ENCODE results near the gene RADIL.

RADIL gene

DNA sequence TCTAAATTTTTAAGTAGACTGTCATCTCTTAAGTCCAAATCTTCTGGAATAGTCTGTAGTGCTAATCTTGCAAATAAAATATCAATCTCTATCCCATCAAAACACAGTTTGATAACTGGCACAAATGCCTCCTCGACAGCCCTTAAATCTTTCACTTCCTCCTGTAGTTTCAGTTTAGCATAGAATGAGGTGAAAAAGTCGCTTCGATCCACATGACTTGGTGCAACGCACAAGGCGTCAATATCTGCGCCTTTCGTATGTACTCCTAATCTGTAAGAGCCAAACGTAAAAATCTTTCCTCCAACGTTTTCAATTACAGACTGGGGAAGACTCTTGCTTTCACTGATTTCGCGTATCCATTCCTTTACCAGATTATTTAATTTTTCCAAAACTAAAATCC, 22.3 kb downstream of the RADIL start:
- DNase-seq (ENCODE audit: low read depth) = no peak
- no peak overlapping the region for H3K4me3 ChIP-seq (ENCODE audit: low read length)
- TF ChIP-seq, protein P1, sequence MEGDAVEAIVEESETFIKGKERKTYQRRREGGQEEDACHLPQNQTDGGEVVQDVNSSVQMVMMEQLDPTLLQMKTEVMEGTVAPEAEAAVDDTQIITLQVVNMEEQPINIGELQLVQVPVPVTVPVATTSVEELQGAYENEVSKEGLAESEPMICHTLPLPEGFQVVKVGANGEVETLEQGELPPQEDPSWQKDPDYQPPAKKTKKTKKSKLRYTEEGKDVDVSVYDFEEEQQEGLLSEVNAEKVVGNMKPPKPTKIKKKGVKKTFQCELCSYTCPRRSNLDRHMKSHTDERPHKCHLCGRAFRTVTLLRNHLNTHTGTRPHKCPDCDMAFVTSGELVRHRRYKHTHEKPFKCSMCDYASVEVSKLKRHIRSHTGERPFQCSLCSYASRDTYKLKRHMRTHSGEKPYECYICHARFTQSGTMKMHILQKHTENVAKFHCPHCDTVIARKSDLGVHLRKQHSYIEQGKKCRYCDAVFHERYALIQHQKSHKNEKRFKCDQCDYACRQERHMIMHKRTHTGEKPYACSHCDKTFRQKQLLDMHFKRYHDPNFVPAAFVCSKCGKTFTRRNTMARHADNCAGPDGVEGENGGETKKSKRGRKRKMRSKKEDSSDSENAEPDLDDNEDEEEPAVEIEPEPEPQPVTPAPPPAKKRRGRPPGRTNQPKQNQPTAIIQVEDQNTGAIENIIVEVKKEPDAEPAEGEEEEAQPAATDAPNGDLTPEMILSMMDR (IDR thresholded peaks at IDR 0.05; ENCODE audit: insufficient read depth, low read depth, low read length, missing control alignments) = no peak

DNA sequence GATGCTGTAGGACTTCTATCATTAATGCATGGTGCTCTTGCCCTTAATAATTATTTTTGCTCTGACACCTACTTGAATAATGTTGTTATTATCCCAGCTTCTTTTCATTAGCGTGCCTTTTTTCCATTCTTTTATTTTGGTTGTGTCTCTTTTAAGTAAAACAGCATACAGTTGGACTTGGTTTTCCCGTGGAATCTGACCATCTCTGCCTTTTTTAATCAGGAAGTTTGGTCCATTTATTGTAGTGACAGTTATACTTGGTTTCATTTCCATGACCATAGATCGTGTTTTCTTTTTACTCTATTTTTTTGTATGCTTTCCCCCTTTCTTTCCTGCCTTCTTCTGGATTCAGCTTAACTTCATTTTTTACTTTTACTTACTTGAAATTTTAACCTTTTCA, 26.3 kb downstream of the RADIL start:
- DNase-seq (ENCODE audit: low read depth) = no peak
- TF ChIP-seq, protein P1 (IDR thresholded peaks at IDR 0.05; ENCODE audit: insufficient read depth, low read depth, low read length, missing control alignments) = no peak
- no peak overlapping the region for H3K4me3 ChIP-seq (ENCODE audit: low read length)

DNA sequence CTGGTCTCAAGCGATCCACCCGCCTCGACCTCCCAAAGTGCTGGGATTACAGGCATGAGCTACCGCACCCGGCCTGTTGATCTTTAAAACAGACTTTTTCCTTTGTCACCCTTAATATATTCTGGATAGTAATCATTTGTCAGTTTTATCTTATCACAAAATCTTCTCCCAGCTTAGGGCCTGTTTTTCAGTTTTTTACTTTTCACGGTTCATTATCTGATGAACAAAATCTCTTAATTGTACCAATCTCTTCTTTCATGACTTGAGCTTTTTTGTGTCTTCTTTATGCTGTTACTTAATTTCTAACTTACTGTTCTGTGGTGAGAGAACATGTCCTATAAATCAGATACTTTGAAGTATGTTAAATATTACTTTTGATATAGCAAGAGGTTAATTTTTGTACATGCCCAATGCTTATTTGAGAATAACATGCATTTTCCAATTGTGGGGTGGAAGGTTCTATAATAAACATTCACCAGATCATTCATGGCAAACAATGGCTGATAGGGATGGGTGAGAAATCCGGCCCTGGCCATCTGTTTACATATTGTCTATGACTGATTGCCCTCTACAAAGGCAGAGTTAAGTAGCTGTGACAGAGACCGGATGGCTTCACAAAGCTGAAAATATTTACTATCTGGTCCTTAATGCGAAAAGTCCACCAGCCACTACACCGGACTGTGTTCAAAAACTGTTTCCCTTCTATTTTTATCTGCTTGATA, 27.0 kb downstream of the RADIL start:
- no peak for DNase-seq (ENCODE audit: low read depth)
- TF ChIP-seq, protein P1 (IDR thresholded peaks at IDR 0.05; ENCODE audit: insufficient read depth, low read depth, low read length, missing control alignments) = no peak
- no peak overlapping the region for H3K4me3 ChIP-seq (ENCODE audit: low read length)

DNA sequence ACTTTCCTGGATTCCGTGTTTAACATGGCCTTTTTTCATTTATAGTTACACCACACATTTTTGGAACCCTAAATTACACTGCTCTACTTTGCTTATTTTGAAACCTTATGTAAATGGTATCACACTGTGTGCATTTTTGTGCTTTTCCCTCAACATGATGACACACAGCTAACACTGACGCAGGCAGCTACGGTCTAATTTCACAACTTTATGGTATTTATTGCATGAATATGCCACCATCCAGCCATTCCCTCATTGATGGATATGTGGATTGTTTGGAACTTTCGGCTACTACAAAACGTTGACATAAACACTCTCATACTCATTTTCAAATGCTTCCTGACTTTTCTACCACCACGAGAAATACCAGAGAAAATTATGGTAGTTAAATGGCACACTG, 28.6 kb downstream of the RADIL start:
- DNase-seq (ENCODE audit: low read depth) = no peak
- H3K4me3 ChIP-seq (ENCODE audit: low read length) = no peak overlapping the region
- TF ChIP-seq, protein P1 (IDR thresholded peaks at IDR 0.05; ENCODE audit: insufficient read depth, low read depth, low read length, missing control alignments) = no peak

DNA sequence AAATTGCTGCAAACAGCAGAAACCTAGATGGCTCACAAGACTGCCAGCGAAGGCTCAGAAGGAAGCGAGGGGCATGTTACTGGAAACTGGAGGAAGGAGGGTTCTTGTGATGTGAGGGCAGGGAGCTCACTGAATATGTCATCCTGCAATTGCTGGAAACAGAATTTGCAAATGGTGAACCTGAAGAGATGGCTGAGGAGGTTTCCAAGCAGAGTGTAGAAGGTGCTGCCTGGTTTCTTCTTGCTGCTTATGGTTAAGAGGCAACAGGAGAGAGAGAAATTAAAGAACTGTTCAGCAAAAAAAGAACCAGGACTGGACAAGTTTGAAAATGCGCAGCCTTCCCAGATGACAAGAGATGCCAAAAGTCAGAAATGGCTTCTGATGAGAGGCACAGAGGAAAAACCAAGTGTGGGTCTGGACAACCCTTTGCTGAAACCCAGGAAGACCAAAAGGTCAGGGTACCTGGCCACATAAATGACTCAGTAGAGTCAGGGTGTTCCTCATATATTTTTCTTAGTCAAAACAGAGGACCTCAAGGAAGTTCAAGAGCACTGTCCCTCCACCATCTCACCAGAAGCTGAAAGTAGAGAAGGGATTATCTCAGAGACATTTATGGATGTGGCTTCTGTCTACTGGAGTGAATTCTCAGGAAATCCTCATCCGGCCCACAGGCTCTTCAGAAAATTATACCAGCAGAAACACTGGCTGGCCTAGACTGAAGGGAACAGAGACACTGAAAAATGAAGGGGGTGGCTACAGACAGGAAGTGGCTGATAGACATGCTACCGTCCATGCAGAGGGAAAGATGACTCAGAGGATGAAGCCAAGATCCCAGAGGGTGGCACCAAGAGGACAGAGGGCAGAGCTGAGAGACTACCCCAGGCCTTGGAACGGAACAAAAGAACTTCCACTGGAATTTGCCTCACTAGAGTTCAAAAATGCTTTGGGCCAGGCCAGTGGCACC, 31.8 kb downstream of the RADIL start:
- TF ChIP-seq, protein P1 (IDR thresholded peaks at IDR 0.05; ENCODE audit: insufficient read depth, low read depth, low read length, missing control alignments) = no peak
- no peak for DNase-seq (ENCODE audit: low read depth)
- no peak overlapping the region for H3K4me3 ChIP-seq (ENCODE audit: low read length)

DNA sequence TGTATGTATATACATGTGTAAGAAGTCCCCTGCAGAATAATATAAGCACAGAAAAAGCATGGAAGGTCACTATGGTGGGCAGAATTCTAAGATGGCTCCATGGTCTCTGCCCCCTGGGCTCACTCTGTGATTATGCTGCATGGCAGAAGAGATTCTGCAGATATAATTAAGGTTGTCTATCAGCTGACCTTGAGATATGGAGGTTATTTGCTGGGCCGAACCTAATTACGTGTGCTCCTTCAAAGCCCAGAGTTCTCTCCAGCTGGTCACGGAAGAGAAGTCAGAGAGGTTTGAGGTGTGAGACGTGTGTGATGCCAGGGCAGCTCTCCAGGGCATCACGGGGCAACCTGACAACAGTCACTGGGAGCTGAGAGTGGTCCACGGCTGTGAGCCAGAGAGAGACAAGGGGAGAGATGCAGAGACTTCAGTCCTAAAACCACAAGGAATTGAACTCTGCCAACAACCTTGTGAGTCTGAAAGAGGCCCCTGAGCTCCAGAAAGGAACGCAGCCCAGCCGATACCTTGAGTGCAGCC, 33.2 kb downstream of the RADIL start:
- no peak for DNase-seq (ENCODE audit: low read depth)
- TF ChIP-seq, protein P1 (IDR thresholded peaks at IDR 0.05; ENCODE audit: insufficient read depth, low read depth, low read length, missing control alignments) = no peak

More for the DNA sequence above, 33.2 kb downstream of the RADIL start:
- no peak overlapping the region for H3K4me3 ChIP-seq (ENCODE audit: low read length)

Data from epithelial cell of esophagus (primary cell).